NCI-H82 treated with DMSO at 0.1 percent for 48 hours (cell line): Measurements from ENCODE around the gene CHN1.
A peak's percentile ranks its signal among the peaks of the same experiment; 100 is the strongest.

Source experiments
- DNase-seq: peaks from one replicate; lab custom pipeline; 2025; ENCODE audit not compliant: unreplicated experiment; lab: John Stamatoyannopoulos, UW

CHN1 gene

GRCh38 chr2:175004980-175005732 lies at the start of gene CHN1:
Gene CHN1, minus strand, starts transcription at chr2:175005381. Its CDS starts 469 bp downstream, at chr2:175004912.
- DNase-seq: peak; percentile 66

- DNase-seq: no peak
Observed at GRCh38 chr2:175054340-175054739, 49.2 kb upstream of the CHN1 start.

- DNase-seq: peak; percentile 55
Observed at GRCh38 chr2:175049661-175050060, 44.5 kb upstream of the CHN1 start.

GRCh38 chr2:175048275-175048674 lies 43.1 kb upstream of the CHN1 start:
- DNase-seq: no peak

- no peak for DNase-seq
Observed at GRCh38 chr2:175039490-175039889, 34.3 kb upstream of the CHN1 start.

GRCh38 chr2:175039031-175039430 lies 33.9 kb upstream of the CHN1 start:
- no peak for DNase-seq

- no peak for DNase-seq
Observed at GRCh38 chr2:175037941-175038340, 32.8 kb upstream of the CHN1 start.

GRCh38 chr2:175036582-175037018 lies 31.4 kb upstream of the CHN1 start:
- DNase-seq: no peak

GRCh38 chr2:175035806-175036205 lies 30.6 kb upstream of the CHN1 start:
- DNase-seq: no peak

- DNase-seq: no peak
Observed at GRCh38 chr2:175034716-175035115, 29.5 kb upstream of the CHN1 start.

GRCh38 chr2:175030380-175031271 lies 25.4 kb upstream of the CHN1 start:
- DNase-seq: no peak

- no peak for DNase-seq
Observed at GRCh38 chr2:175027755-175028154, 22.6 kb upstream of the CHN1 start.

- DNase-seq: no peak
Observed at GRCh38 chr2:175026385-175026784, 21.2 kb upstream of the CHN1 start.

GRCh38 chr2:175025946-175026345 lies 20.8 kb upstream of the CHN1 start:
- no peak for DNase-seq

- no peak for DNase-seq
Observed at GRCh38 chr2:175025233-175025632, 20.1 kb upstream of the CHN1 start.

GRCh38 chr2:175022923-175023322 lies 17.7 kb upstream of the CHN1 start:
- DNase-seq: no peak

GRCh38 chr2:175019566-175020327 lies 14.6 kb upstream of the CHN1 start:
- no peak for DNase-seq

- DNase-seq: no peak
Observed at GRCh38 chr2:175017618-175018414, 12.6 kb upstream of the CHN1 start.

- no peak for DNase-seq
Observed at GRCh38 chr2:175015340-175015739, 10.2 kb upstream of the CHN1 start.

- no peak for DNase-seq
Observed at GRCh38 chr2:175012516-175012915, 7.3 kb upstream of the CHN1 start.

- DNase-seq: no peak
Observed at GRCh38 chr2:175011505-175011904, 6.3 kb upstream of the CHN1 start.
